ENCODE data around the gene MPHOSPH9.
"Not testable (repeated sequence)": the region's sequence is repeated elsewhere in the genome, so short reads cannot be mapped to it uniquely, and the experiment has no call there.

The MPHOSPH9 gene

DNA sequence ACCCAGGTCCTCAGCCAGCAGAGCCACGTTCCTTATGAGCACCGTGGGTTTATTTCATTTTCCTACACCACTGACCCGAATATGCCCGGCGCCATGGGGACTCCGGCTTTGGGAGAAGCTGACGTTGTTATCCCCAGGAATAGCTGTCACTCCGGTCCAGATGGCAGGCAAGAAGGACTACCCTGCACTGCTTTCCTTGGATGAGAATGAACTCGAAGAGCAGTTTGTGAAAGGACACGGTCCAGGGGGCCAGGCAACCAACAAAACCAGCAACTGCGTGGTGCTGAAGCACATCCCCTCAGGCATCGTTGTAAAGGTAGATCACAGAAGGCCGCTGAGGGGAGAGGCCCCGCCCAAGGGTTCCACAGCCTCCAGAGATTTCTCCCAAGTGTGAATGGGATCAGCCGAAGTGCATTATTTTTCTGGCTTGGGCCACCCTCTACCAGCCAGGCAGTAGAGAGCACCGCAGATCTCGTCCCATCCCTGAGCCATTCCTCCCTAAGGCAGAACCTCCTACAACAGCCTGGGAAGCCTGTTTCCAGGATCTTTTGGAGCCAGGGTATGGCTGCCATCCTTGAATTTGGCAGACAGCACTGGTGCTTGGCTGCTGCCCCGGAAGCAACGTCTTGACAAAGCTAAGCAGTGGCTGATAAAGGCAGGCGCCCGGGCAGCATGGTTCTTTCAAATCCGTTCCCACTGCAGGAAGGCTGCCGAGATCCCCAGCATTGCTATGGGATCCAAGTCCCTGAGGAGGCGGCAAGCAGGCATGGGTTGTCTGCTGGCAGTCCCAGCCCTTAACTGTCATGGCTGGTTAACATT, 20.9 kb upstream of the MPHOSPH9 start:
- DNase-seq, result no peak

- DNase-seq, result not testable (repeated sequence)
These were observed 19.4 kb upstream of the MPHOSPH9 start for GRCh38 chr12:123252365-123252764.

- DNase-seq, result no peak
These were observed 18.6 kb upstream of the MPHOSPH9 start for GRCh38 chr12:123251403-123252076.

DNA sequence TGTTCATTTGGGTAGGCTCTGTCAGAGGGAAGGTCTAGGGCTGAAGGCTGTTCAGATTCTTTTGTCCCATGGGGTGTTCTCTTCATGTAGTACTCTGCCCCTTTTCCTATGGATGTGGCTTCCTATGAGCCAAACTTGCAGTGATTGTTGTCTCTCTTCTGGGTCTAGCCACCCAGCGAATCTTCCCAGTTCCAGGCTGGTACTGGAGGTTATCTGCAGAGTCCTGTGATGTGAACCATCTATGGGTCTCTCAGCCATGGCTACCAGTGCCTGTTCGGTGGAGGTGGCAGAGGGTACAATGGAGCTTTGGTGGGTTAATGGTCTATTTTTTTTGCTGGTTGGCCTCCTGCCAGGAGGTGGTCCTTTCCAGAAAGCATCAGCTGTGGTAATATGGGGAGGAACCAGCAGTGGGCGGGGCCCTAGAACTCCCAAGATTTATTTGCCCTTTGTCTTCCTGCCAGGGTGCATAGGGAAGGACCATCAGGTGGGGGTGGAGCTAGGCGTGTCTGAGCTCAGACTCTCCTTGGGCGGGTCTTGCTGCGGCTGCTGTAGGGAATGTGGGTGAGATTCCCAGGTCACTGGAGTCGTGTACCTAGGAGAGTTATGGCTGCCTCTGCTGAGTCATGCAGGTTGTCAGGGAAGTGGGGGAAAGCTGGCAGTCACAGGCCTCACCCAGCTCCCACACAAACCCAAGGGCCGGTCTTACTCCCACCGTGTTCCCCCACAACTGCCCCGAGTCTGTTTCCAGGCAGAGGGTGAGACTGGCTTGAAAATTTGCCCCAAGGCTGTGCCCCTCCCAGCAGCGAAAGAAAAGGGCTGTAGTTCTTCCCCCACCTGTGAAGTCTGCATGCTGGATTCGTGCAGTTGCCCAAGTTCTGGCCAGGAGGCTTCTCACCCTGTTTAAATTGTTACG, 17.8 kb upstream of the MPHOSPH9 start:
- DNase-seq, result peak; percentile 13

DNA sequence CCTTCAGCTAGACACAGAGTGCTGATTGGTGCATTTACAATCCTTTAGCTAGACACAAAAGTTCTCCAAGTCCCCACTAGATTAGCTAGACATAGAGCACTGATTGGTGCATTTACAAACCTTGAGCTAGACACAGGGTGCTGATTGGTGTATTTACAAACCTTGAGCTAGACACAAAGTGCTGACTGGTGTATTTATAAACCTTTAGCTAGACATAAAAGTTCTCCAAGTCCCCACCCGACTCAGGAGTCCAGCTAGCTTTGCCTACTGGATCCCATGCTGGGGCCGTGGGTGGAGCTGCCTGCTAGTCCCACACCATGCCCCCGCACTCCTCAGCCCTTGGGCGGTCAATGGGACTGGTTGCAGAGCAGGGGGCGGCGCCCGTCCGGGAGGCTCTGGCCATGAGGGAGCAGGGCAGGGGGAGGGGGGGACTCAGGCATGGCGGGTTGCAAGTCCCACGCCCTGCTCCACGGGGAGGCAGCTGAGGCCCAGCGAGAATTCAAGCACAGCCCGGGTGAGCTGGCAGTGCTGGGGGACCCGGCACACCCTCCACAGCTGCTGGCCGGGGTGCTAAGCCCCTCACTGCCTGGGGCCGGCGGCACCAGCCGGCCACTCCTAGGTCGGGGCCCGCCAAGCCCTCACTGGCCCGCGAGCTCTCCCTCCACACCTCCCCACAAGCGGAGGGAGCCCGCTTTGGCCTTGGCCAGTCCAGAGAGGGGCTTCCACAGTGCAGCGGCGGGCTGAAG, 16.2 kb upstream of the MPHOSPH9 start:
- DNase-seq, result not testable (repeated sequence)

DNA sequence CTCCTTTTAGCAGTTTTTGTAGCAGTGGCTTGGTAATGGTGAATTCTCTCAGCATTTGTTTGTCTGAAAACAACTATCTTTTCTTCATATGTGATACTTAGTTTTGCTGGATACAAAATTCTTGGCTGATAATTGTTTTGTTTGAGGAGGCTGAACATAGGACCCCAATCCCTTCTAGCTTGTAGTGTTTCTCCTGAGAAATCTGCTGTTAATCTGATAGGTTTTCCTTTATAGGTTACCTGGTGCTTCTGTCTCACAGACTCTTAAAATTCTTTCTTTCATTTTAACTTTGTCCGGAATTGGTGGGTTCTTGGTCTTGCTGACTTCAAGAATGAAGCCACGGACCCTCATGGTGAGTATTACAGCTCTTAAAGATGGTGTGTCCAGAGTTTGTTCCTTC, 15.2 kb upstream of the MPHOSPH9 start:
- DNase-seq, result not testable (repeated sequence)

GRCh38 chr12:123245678-123246077, 12.7 kb upstream of the MPHOSPH9 start:
- peak; percentile 15 for DNase-seq

DNA sequence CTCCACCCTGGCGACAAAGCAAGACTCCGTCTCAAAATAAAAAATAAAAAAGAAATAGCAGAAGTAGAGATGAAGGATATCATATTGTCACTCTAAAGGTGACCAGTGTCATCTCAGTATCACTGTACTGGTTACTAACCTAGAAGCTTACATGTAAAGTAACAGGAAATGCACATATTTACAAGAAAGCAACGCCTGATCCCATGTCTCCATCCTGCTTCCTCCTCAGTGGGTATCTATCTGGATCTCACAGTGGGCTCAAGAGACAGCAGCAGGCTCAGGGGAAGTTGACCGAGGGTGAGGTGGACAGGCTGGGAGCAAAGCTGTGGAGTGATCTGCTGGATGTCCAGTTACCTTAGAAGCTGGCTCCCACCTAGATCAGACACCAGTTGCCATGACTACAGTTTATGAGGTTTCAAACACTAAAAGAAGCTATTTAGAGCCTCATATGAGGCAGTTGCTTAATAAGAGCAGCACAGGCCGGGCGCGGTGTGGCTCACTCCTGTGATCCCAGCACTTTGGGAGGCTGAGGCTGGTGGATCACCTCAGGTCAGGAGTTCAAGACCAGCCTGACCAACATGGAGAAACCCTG, 10.8 kb upstream of the MPHOSPH9 start:
- no peak for DNase-seq

GRCh38 chr12:123242116-123242904, 9.4 kb upstream of the MPHOSPH9 start:
- no peak for DNase-seq

- DNase-seq, result no peak
These were observed 6.0 kb upstream of the MPHOSPH9 start for GRCh38 chr12:123238961-123239360.

DNA sequence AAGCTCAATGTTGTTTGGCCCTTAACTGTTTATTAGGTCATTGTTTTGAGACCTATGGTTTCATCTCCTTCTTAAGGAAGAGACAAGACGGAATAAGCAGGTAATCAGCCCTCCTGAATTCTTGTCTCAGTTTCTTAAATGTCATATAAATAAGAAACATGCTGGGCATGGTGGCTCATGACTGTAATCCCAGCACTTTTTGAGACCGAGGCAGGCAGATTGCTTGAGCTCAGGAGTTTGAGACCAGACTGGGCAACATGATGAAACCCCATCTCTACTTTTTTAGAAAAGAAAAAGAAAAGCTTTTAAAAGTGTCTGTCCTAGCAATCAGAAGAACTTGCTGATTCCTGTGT, 5.4 kb upstream of the MPHOSPH9 start:
- no peak for DNase-seq

DNA sequence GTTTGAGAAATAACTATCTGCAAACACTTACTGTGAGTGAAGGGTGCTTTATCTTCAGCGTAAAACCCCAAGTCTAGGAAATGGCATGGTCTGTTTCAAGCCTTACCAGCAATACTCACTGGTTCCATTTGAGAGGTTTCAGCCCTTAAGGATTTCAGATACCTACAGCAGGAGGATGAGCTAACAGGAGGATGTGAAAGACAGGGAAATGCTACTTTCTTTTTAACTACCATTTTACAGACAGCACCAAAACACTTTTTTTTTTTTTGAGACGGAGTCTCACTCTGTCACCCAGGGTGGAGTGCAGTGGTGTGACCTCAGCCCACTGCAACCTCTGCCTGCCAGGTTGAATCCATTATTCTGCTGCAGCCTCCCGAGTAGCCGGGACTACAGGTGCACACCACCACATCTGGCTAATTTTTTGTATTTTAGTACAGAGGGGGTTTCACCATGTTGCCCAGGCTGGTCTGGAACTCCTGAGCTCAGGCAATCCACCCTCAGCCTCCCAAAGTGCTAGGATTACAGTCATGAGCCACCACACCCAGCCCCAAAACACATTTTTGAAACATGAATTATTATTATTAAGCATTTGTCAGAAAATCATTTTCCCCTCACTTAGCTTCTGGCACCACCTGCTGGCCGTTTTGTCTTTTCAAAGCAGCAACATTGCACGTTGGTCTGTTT, 4.8 kb upstream of the MPHOSPH9 start:
- DNase-seq, result peak; percentile 69

GRCh38 chr12:123233505-123234308, 766 bp upstream of the MPHOSPH9 start:
- peak; percentile 66 for DNase-seq

DNA sequence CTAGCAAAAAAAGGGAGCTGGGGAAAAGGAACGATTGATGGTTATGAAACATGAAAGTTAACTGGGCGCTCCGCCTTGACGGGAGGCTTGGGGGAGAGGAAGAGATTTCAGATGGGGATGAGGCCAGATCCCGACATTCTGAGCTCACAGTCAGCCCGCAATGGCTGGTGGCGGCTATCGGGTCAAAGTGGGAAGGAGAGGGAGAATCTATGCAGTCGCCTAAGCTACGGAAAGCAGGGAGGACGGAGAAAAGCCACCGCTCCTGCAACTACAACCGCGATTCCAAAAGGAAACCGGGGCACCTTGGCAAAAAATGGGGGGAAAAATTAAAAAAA, 502 bp downstream of the MPHOSPH9 start:
- no peak for DNase-seq

DNA sequence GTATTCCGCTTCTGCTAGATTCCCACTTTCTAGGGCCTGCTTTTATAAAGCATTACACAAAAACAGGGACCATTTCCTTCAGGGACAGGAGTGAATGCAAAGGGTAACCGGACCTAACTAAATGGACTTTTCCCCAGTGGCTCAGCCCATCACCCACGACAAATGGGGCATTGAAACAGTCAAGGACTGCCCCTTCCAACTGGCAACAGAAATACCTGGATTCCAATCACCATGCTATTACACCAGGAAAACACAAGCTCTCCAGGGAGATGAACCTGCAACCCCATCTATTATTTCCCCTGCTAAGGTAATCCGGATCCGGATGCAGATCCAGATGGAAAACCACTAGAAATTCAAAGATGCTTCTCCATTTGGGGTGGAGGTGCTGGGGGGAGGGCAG, 1.0 kb downstream of the MPHOSPH9 start:
- DNase-seq, result no peak

DNA sequence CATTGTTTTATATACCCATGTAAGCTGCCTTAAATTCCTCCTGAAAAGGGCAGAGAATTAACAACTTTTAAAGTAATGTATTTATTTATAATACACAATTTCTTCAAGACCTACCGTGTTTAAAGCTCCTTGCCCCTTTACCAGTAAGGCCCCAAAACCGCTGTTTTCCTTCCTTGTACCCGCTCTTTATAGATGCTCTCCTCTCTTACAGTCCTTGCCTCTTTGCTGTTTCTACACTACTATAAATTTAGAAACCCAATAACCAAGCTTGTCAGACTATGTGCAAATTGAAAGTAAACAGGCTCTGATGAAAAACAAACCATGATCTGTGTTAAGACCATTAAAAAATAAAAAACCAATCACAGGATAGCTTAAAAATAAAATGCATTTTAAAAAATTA, 3.9 kb downstream of the MPHOSPH9 start:
- DNase-seq, result peak; percentile 10

GRCh38 chr12:123227581-123228258, 5.2 kb downstream of the MPHOSPH9 start:
- no peak for DNase-seq

DNA sequence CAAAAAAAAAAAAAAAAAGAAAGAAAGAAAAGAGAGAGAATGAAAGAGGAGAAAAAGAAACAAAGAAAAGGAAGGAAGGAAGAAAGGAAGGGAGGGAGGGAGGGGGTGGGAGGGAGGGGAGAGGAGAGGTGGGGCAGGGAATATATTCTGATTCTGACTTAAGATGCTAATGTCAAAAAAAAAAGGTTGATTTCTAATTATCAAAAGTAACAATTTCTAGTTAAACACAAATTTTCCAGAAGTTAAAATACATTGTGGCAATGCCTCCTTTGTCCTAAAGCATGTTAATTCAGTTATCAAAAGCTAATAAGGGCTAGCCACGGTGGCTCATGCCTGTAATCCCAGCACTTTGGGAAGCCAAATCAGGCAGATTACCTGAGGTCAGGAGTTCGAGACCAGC, 7.5 kb downstream of the MPHOSPH9 start:
- DNase-seq, result no peak

GRCh38 chr12:123223241-123223668, 9.7 kb downstream of the MPHOSPH9 start:
- DNase-seq, result no peak

All from OCI-M1 (cell line).